ENCODE data around the gene IL18RAP. TPM values are rescaled to one million over a fixed set of nuclear protein-coding genes. Genes with fewer than 3 reads are reported as not detected.
A peak's percentile ranks its signal among the peaks of the same experiment; 100 is the strongest.

The IL18RAP gene
- total RNA-seq, 1 experiment from 2014 or later = not detected

- H3K9me3 Mint-ChIP-seq (ENCODE audit: low read depth, unreplicated experiment) = no peaks in the 10 kb centered on the region
- no TSS peak for BruUV-seq (replicated peaks)
- no peaks in the 10 kb centered on the region for H3K27me3 Mint-ChIP-seq (ENCODE audit: unreplicated experiment)
- H3K4me3 Mint-ChIP-seq (ENCODE audit: low read depth, unreplicated experiment) = no peak overlapping the region
- DNase-seq = no peak
- H3K36me3 Mint-ChIP-seq (ENCODE audit: insufficient read depth, unreplicated experiment) = no peaks in the 10 kb centered on the region
- CTCF ChIA-PET = no interaction called here
- intact Hi-C loops (cut with micrococcal nuclease; ENCODE audit: unreplicated experiment) = no loop called here
- no peak overlapping the region for H3K27ac Mint-ChIP-seq (ENCODE audit: unreplicated experiment)
- no peaks in the 10 kb centered on the region for H3K4me1 Mint-ChIP-seq (ENCODE audit: low read depth, unreplicated experiment)
- no peak for TF ChIP-seq CTCF (IDR thresholded peaks at IDR 0.05; ENCODE audit: unreplicated experiment)
These were observed 15.2 kb downstream of the IL18RAP start for GRCh38 chr2:102438111-102438510.

- no peaks in the 10 kb centered on the region for H3K4me1 Mint-ChIP-seq (ENCODE audit: low read depth, unreplicated experiment)
- no peak for DNase-seq
- no peak overlapping the region for H3K4me3 Mint-ChIP-seq (ENCODE audit: low read depth, unreplicated experiment)
- no peak for TF ChIP-seq CTCF (IDR thresholded peaks at IDR 0.05; ENCODE audit: unreplicated experiment)
- intact Hi-C loops (cut with micrococcal nuclease; ENCODE audit: unreplicated experiment) = no loop called here
- BruUV-seq (replicated peaks) = no TSS peak
- H3K27ac Mint-ChIP-seq (ENCODE audit: unreplicated experiment) = no peak overlapping the region
- H3K27me3 Mint-ChIP-seq (ENCODE audit: unreplicated experiment) = no peaks in the 10 kb centered on the region
- H3K36me3 Mint-ChIP-seq (ENCODE audit: insufficient read depth, unreplicated experiment) = no peaks in the 10 kb centered on the region
- CTCF ChIA-PET = no interaction called here
- no peaks in the 10 kb centered on the region for H3K9me3 Mint-ChIP-seq (ENCODE audit: low read depth, unreplicated experiment)
These were observed 15.6 kb downstream of the IL18RAP start for GRCh38 chr2:102438578-102438977.

GRCh38 chr2:102439065-102439695 lies 16.2 kb downstream of the IL18RAP start:
- Mint-ChIP-seq H3K36me3 (ENCODE audit: insufficient read depth, unreplicated experiment) (no peaks in the 10 kb centered on the region), H3K27ac (ENCODE audit: unreplicated experiment) (no peak overlapping the region), H3K4me1 (ENCODE audit: low read depth, unreplicated experiment) (no peaks in the 10 kb centered on the region), H3K27me3 (ENCODE audit: unreplicated experiment) (no peaks in the 10 kb centered on the region), H3K9me3 (ENCODE audit: low read depth, unreplicated experiment) (no peaks in the 10 kb centered on the region), H3K4me3 (ENCODE audit: low read depth, unreplicated experiment) (no peak overlapping the region)
- no peak for DNase-seq
- CTCF ChIA-PET = no interaction called here
- TF ChIP-seq CTCF (IDR thresholded peaks at IDR 0.05; ENCODE audit: unreplicated experiment) = no peak
- no TSS peak for BruUV-seq (replicated peaks)
- intact Hi-C loops (cut with micrococcal nuclease; ENCODE audit: unreplicated experiment) = no loop called here

DNA sequence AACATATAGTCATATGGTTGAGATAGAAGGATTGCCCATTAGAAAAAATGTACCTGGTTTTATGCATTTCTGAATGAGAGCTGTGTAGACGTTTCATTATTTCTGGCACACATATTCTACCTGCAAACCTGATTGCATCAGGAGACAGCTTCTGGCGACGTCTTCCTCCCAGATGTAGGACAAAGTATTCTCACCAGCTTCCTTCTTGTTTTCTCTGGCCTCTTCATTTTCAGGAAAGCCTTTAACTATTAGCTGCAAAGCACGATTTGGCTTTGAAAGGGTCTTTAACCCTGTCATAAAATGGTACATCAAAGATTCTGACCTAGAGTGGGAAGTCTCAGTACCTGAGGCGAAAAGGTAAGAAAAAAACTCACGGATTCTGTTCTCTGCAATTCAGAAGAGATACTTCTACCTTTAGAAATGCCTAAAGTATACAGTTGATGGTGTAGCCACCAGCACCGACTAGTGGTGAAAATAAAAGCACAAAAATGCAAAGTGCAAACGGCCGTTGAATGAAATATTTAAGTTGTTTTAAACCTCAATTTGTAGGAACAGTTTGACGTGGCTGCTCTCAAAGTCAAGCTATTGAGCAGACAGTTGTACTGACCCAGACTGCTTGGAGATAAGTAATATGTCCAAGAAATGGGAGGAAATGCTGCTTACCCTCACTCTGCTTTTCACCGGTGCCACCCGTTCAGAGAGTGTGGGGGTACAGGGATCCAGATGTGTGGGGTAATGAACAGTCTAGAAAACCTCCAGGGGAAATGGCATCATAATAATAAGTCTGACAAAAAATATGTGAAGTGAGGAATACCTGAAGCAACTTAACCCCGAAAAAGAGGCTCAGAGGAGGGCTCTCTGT lies 20.2 kb downstream of the IL18RAP start:
- intact Hi-C loops (cut with micrococcal nuclease; ENCODE audit: unreplicated experiment) = loop anchor here (1.0 to 10.0 kb wide), 7 partner anchors 86 to 1028 kb away; partner anchors contain the start of gene IL18R1
- no peaks in the 10 kb centered on the region for H3K27me3 Mint-ChIP-seq (ENCODE audit: unreplicated experiment)
- no TSS peak for BruUV-seq (replicated peaks)
- no peak overlapping the region for H3K27ac Mint-ChIP-seq (ENCODE audit: unreplicated experiment)
- DNase-seq = peak; percentile 16
- H3K36me3 Mint-ChIP-seq (ENCODE audit: insufficient read depth, unreplicated experiment) = no peaks in the 10 kb centered on the region
- no peaks in the 10 kb centered on the region for H3K9me3 Mint-ChIP-seq (ENCODE audit: low read depth, unreplicated experiment)
- no peaks in the 10 kb centered on the region for H3K4me1 Mint-ChIP-seq (ENCODE audit: low read depth, unreplicated experiment)
- peak; percentile 28 for TF ChIP-seq CTCF (IDR thresholded peaks at IDR 0.05; ENCODE audit: unreplicated experiment)
- CTCF ChIA-PET = interaction anchor here (0.5 to 1.3 kb wide), 3 partner anchors 25 to 202 kb away, joined by 5 read pairs; no protein-coding TSS in a partner anchor
- H3K4me3 Mint-ChIP-seq (ENCODE audit: low read depth, unreplicated experiment) = no peak overlapping the region

Measured in Calu3 (cell line).